ENCODE results near the gene MYO7B.

- no peak for TF ChIP-seq POLR2A (IDR thresholded peaks at IDR 0.05)
- no peak for TF ChIP-seq CTCF (IDR thresholded peaks at IDR 0.05)
These were observed 115.9 kb downstream of the MYO7B start for GRCh38 chr2:127651381-127651809.

Measured in thyroid gland (tissue), 4 donors.